ENCODE data around the gene CATSPERZ.

DNA sequence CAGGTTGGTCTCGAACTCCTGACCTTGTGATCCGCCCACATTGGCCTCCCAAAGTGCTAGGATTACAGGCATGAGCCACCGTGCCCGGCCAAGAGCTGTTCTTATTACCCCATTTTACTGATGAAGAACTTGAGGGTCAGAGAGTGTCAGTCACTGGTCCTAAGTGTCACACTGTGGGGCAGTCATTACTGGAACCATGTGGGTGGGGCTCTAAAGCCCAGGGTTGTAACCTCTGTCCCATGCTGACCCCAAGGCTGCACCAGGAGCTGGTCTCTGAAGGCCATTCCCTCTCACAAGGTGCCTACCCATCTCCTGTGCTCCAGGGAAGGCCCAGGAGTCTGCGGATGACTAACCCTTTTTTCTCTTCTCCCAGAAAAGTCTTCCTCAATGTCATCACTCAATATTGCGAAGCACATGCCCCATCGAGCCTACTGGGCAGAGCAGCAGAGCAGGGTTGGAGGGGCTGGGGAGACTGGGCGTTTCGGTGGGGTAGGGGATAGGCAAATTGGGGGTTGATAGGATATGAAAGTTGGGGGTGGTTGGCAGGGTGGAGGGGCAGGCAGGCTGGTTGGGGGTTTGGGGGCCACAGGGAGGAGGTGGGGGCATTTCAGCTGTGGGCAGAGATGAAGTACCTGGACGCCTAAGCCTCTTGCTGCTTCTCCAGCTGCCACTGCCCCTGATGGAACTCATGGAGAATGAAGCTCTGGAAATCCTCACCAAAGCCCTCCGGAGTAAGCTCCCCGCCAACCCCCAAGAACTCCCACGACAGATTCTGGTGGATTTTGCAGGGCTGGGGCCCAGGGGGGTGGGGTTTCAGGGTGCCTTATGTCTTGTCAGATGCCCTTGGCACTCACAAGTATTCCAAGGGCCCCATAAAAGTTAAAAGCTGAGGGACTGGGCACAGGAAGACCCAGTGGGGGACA lies 3.2 kb downstream of the CATSPERZ start:
- TF ChIP-seq, protein P1, sequence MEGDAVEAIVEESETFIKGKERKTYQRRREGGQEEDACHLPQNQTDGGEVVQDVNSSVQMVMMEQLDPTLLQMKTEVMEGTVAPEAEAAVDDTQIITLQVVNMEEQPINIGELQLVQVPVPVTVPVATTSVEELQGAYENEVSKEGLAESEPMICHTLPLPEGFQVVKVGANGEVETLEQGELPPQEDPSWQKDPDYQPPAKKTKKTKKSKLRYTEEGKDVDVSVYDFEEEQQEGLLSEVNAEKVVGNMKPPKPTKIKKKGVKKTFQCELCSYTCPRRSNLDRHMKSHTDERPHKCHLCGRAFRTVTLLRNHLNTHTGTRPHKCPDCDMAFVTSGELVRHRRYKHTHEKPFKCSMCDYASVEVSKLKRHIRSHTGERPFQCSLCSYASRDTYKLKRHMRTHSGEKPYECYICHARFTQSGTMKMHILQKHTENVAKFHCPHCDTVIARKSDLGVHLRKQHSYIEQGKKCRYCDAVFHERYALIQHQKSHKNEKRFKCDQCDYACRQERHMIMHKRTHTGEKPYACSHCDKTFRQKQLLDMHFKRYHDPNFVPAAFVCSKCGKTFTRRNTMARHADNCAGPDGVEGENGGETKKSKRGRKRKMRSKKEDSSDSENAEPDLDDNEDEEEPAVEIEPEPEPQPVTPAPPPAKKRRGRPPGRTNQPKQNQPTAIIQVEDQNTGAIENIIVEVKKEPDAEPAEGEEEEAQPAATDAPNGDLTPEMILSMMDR (IDR thresholded peaks at IDR 0.05) = no peak
- TF ChIP-seq POLR2A (IDR thresholded peaks at IDR 0.05) = no peak
